ENCODE data around the gene MMP7. TPM values are rescaled to one million over a fixed set of nuclear protein-coding genes. Genes with fewer than 3 reads are reported as not detected.
A peak's percentile ranks its signal among the peaks of the same experiment; 100 is the strongest.

MMP7 gene
- total RNA-seq, 4 donors from 2014 or later = 1.1 TPM; not detected in 3

GRCh38 chr11:102552447-102553194 lies 22.1 kb upstream of the MMP7 start:
- Histone ChIP-seq H3K27me3 (no peaks in the 10 kb centered on the region), H3K27ac (no peak overlapping the region), H3K9me3 (no peaks in the 10 kb centered on the region), H3K4me1 (no peaks in the 10 kb centered on the region), H3K36me3 (no peaks in the 10 kb centered on the region), H3K4me3 (no peak overlapping the region)
- no peak for DNase-seq
- TF ChIP-seq CTCF (IDR thresholded peaks at IDR 0.05) = no peak
- no peak for TF ChIP-seq POLR2A (IDR thresholded peaks at IDR 0.05)

- TF ChIP-seq POLR2A (IDR thresholded peaks at IDR 0.05) (no peak), CTCF (IDR thresholded peaks at IDR 0.05) (no peak)
- Histone ChIP-seq H3K4me1 (no peaks in the 10 kb centered on the region), H3K9me3 (no peaks in the 10 kb centered on the region), H3K27me3 (no peaks in the 10 kb centered on the region), H3K36me3 (no peaks in the 10 kb centered on the region), H3K4me3 (no peak overlapping the region), H3K27ac (no peak overlapping the region)
- DNase-seq = no peak
These were observed 21.5 kb upstream of the MMP7 start for GRCh38 chr11:102552020-102552419.

GRCh38 chr11:102551169-102551781 lies 20.7 kb upstream of the MMP7 start:
- Histone ChIP-seq H3K27ac (no peak overlapping the region), H3K4me3 (no peak overlapping the region), H3K36me3 (no peaks in the 10 kb centered on the region), H3K27me3 (no peaks in the 10 kb centered on the region), H3K4me1 (no peaks in the 10 kb centered on the region), H3K9me3 (no peaks in the 10 kb centered on the region)
- TF ChIP-seq POLR2A (IDR thresholded peaks at IDR 0.05) (no peak), CTCF (IDR thresholded peaks at IDR 0.05) (no peak)
- no peak for DNase-seq

- Histone ChIP-seq H3K27me3 (no peaks in the 10 kb centered on the region), H3K27ac (peak overlapping the region in 1 of 4 donors; percentile 18), H3K36me3 (no peaks in the 10 kb centered on the region), H3K4me3 (no peak overlapping the region), H3K9me3 (no peaks in the 10 kb centered on the region), H3K4me1 (no peaks in the 10 kb centered on the region)
- TF ChIP-seq CTCF (IDR thresholded peaks at IDR 0.05) (no peak), POLR2A (IDR thresholded peaks at IDR 0.05) (no peak)
- peak in 2 of 3 donors; percentile 51 to 62 for DNase-seq
These were observed 16.4 kb upstream of the MMP7 start for GRCh38 chr11:102546923-102547471.

GRCh38 chr11:102546427-102546826 lies 15.9 kb upstream of the MMP7 start:
- H3K9me3 ChIP-seq = no peaks in the 10 kb centered on the region
- no peaks in the 10 kb centered on the region for H3K4me1 ChIP-seq
- no peak overlapping the region for H3K27ac ChIP-seq
- TF ChIP-seq CTCF (IDR thresholded peaks at IDR 0.05) (no peak), POLR2A (IDR thresholded peaks at IDR 0.05) (no peak)
- no peaks in the 10 kb centered on the region for H3K27me3 ChIP-seq
- H3K4me3 ChIP-seq = no peak overlapping the region
- no peaks in the 10 kb centered on the region for H3K36me3 ChIP-seq
- DNase-seq = no peak

Measured in Peyer's patch (tissue), 4 donors.